ENCODE measurements around the gene MRPL40. TPM values are rescaled to one million over a fixed set of nuclear protein-coding genes. Genes with fewer than 3 reads are reported as not detected.

MRPL40 gene
- total RNA-seq, 1 donor from 2014 or later: 19.9 TPM

DNA sequence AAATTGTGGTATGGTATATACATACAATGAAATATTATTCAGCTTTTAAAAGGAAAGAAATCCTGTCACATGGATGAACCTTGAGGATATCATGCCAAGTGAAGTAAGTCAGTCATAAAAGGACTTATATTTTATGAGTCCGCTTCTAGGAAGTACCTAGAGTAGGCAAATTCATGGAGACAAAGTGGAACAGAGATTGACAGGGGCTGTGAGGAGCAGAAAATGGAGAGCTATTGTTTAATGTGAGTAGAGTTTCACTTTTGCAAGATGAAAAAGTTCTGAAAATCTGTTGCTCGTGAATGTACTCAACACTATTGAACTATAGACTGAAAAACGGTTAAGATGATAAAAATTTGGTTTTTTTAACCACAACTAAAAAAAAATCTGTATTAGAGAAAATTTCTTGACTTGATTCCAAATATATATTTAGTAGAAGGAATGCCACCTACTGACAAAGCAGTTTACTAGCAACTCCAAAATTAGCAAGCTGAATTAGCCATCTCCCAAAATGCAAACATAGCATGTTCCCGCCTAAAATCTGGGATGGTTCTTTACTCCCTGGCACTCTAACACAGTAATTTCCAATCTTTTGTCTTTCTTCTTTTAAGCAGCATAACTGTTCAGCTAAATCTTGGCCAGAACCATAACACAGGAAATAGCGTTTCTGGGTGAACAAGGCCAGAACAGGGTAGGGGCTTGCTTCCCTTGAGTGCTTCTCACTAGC lies 45.1 kb downstream of the MRPL40 start:
- no peaks in the 10 kb centered on the region for H3K9me3 Mint-ChIP-seq (ENCODE audit: unreplicated experiment)
- H3K4me3 Mint-ChIP-seq (ENCODE audit: unreplicated experiment): peak overlapping the region; percentile 90
- peaks cover 5% of the 10 kb centered on the region for H3K27me3 Mint-ChIP-seq (ENCODE audit: unreplicated experiment)
- DNase-seq (ENCODE audit: low spot score): no peak
- TF ChIP-seq, protein P1, sequence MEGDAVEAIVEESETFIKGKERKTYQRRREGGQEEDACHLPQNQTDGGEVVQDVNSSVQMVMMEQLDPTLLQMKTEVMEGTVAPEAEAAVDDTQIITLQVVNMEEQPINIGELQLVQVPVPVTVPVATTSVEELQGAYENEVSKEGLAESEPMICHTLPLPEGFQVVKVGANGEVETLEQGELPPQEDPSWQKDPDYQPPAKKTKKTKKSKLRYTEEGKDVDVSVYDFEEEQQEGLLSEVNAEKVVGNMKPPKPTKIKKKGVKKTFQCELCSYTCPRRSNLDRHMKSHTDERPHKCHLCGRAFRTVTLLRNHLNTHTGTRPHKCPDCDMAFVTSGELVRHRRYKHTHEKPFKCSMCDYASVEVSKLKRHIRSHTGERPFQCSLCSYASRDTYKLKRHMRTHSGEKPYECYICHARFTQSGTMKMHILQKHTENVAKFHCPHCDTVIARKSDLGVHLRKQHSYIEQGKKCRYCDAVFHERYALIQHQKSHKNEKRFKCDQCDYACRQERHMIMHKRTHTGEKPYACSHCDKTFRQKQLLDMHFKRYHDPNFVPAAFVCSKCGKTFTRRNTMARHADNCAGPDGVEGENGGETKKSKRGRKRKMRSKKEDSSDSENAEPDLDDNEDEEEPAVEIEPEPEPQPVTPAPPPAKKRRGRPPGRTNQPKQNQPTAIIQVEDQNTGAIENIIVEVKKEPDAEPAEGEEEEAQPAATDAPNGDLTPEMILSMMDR (IDR thresholded peaks at IDR 0.05; ENCODE audit: unreplicated experiment): no peak
- peaks cover 25% of the 10 kb centered on the region for H3K4me1 Mint-ChIP-seq (ENCODE audit: unreplicated experiment)
- H3K36me3 Mint-ChIP-seq (ENCODE audit: low read depth, unreplicated experiment): peaks cover 18% of the 10 kb centered on the region
- H3K27ac Mint-ChIP-seq (ENCODE audit: unreplicated experiment): peak overlapping the region; percentile 27

DNA sequence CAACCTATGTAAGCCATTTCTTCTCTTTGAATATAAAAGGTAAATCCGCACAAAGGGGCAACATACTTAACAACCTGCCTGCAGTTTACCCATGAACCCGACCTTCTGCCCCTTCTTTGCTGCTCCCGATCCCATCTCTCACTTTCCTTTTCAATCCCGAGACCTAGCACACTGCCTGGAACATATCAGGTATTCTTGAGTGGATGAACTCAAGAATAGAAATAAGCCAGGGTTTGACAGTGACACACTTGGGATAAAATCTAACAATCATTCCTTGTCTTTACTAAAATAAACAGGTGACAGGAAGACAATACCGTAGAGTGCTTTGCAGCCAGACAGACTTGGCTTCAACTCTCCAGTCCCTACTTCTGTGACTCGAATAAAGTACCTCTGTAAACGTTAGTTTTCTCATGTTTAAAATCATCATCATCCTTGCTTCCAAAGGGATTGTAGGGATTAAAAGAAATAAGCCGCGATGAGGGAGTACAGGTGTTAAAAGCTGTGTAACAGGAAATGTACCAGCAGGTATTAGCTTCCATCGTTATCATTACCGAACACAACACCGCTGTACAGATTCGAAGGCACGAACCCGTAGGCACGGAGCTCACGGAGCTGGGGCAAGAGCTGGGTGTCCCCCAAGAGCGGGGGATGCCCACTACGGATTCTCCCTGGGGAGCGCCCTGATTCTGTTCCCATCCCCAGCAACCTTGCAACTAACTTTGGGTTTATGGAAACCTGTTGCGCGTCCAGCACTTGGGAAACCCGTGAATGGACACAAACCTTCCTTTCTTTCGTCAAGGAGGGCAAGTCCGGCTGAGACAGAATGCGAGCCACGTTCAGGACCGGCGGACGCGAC lies 45.9 kb downstream of the MRPL40 start:
- no peaks in the 10 kb centered on the region for H3K9me3 Mint-ChIP-seq (ENCODE audit: unreplicated experiment)
- H3K36me3 Mint-ChIP-seq (ENCODE audit: low read depth, unreplicated experiment): peaks cover 16% of the 10 kb centered on the region
- H3K27ac Mint-ChIP-seq (ENCODE audit: unreplicated experiment): peak overlapping the region; percentile 45
- peaks cover 25% of the 10 kb centered on the region for H3K4me1 Mint-ChIP-seq (ENCODE audit: unreplicated experiment)
- DNase-seq (ENCODE audit: low spot score): no peak
- H3K4me3 Mint-ChIP-seq (ENCODE audit: unreplicated experiment): peak overlapping the region; percentile 90
- peaks cover 4% of the 10 kb centered on the region for H3K27me3 Mint-ChIP-seq (ENCODE audit: unreplicated experiment)
- TF ChIP-seq, protein P1 (IDR thresholded peaks at IDR 0.05; ENCODE audit: unreplicated experiment): no peak

DNA sequence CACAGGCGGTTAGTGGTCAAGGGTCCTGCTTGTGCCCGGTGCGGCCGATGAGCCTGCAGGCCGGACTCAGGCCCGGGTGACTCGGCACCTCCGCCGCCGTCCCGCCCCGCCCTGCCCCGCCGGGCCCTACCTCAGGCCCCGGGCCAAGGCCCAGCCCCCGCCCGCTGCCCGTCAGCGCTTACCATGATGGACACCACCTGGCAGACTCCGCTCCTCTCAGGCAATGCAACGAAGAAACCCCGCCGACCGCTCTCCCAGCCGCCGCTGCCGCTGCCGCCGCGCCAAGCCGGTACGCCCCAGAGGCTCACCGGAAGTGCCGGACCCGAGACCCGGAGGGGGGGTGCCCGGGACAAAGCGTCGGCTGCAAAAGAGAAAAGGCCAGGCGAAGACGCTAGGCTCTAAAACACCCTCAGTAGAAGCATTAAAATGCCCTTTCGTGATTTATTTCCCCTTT lies 46.6 kb downstream of the MRPL40 start, which contains the start of gene UFD1:
Gene UFD1, minus strand, starts transcription at position 293 of the 454 bp plus-strand sequence. Its CDS starts 108 bp downstream, at position 185.
- H3K4me1 Mint-ChIP-seq (ENCODE audit: unreplicated experiment): peaks cover 25% of the 10 kb centered on the region
- peak; percentile 74 for DNase-seq (ENCODE audit: low spot score)
- H3K36me3 Mint-ChIP-seq (ENCODE audit: low read depth, unreplicated experiment): peaks cover 15% of the 10 kb centered on the region
- TF ChIP-seq, protein P1 (IDR thresholded peaks at IDR 0.05; ENCODE audit: unreplicated experiment): no peak
- peak within 1 kb of the TSS; percentile 99 for H3K27ac Mint-ChIP-seq (ENCODE audit: unreplicated experiment)
- H3K4me3 Mint-ChIP-seq (ENCODE audit: unreplicated experiment): peak within 1 kb of the TSS; percentile 90
- no peaks in the 10 kb centered on the region for H3K9me3 Mint-ChIP-seq (ENCODE audit: unreplicated experiment)
- peaks cover 3% of the 10 kb centered on the region for H3K27me3 Mint-ChIP-seq (ENCODE audit: unreplicated experiment)

DNA sequence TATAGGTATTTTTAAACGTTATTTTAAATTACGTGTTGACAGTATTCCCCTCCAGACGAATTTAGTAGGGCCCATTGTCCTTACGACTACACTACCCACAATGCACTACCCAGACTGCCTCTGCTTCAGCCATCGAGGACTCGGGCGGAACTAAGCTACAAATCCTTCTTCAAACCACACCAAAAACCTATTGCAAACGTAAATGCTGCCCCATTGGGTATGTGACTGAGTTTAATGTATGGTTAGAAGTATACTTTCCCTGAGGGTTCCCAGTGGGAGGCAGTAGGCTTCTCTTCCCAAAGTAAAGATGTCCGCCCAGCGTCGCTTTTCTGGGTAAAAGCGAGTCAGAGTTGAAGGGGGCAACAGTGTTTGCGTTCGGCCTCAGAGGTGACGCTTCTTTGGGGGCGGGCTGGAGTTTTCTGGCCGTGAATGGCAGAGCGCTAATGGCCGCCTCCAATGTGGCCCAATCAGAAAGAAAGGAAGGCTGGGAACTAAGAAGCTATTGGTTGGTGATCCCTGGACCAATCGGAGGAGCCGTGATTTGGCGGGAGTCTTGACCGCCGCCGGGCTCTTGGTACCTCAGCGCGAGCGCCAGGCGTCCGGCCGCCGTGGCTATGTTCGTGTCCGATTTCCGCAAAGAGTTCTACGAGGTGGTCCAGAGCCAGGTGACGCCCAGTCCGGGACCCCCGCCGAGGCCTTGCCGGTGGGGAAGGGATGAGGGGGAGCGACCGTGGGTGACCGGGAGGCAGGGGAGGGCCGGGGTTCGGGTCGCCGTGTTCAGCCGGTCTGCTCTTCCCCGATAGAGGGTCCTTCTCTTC lies 47.2 kb downstream of the MRPL40 start, which contains the start of gene CDC45:
Gene CDC45, plus strand, starts transcription at position 566 of the 818 bp plus-strand sequence. Its CDS starts 49 bp downstream, at position 615.
- Mint-ChIP-seq H3K9me3 (ENCODE audit: unreplicated experiment) (no peaks in the 10 kb centered on the region), H3K27ac (ENCODE audit: unreplicated experiment) (peak within 1 kb of the TSS; percentile 99), H3K4me3 (ENCODE audit: unreplicated experiment) (peak within 1 kb of the TSS; percentile 90)

More for the DNA sequence above, 47.2 kb downstream of the MRPL40 start, which contains the start of gene CDC45:
- peaks cover 25% of the 10 kb centered on the region for H3K4me1 Mint-ChIP-seq (ENCODE audit: unreplicated experiment)
- H3K36me3 Mint-ChIP-seq (ENCODE audit: low read depth, unreplicated experiment): peaks cover 12% of the 10 kb centered on the region
- TF ChIP-seq, protein P1 (IDR thresholded peaks at IDR 0.05; ENCODE audit: unreplicated experiment): no peak
- peak; percentile 89 for DNase-seq (ENCODE audit: low spot score)
- peaks cover 3% of the 10 kb centered on the region for H3K27me3 Mint-ChIP-seq (ENCODE audit: unreplicated experiment)
